A549 treated with Mapracorat at 1 μM for 4 hours (cell line): ENCODE data around the gene OR51F2. TPM values are rescaled to one million over a fixed set of nuclear protein-coding genes. Genes with fewer than 3 reads are reported as not detected.

Source experiments
- total RNA-seq: library from RNA; stranded (reverse); fragments of 200-300 nt; extraction: Qiagen RNA extraction; gene quantifications from 5 replicates; pipeline ENCODE4 v1.2.3, GENCODE V29; 2022

The OR51F2 gene, protein sequence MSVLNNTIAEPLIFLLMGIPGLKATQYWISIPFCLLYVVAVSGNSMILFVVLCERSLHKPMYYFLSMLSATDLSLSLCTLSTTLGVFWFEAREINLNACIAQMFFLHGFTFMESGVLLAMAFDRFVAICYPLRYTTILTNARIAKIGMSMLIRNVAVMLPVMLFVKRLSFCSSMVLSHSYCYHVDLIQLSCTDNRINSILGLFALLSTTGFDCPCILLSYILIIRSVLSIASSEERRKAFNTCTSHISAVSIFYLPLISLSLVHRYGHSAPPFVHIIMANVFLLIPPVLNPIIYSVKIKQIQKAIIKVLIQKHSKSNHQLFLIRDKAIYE
- not detected in 5 replicates for total RNA-seq

DNA sequence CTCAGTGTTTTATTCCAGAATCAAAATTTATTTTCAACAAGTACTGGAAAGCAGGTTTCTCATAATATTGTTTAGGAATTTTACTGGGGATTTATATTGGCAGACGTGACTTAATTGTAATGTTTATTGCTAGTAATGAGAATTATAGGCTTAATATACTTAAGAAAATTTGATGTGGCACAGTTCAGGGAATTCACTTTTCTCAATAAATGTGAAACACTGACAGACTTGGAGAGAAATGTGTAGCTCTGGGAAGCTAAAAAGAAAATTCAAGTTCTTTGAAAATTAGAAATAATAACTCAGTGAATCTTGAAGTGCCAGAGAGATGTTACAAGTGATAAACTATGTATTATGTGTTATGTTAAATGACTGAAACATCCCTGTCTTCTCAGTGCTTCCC is at the start of gene OR51F2:
TSS of gene OR51F2 (plus strand) at position 301 of the 400 bp plus-strand sequence. CDS start 101 bp downstream, outside the sequence.

DNA sequence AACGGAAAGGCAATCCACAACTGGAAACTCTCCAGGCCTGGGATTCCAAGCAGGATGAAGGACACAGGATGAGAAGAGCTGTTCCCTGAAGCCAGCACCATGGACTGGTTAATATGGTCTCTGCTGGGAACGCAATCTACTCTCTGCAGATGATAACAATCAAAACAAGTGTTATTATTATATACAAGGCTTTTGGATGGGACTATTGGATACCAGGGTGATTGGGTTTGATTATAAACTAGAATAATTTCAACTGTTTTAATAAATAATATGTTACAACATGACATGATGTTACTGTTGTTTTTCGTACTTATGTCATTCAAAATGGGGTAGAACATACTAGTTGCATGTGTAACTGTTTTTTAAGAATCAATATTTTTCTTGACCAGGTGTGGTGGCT is 16.8 kb upstream of the OR51F2 start, which contains the start of gene OR52R1:
TSS of gene OR52R1 (minus strand) at position 101 of the 400 bp plus-strand sequence. CDS start at position 101, 0 bp downstream.

DNA sequence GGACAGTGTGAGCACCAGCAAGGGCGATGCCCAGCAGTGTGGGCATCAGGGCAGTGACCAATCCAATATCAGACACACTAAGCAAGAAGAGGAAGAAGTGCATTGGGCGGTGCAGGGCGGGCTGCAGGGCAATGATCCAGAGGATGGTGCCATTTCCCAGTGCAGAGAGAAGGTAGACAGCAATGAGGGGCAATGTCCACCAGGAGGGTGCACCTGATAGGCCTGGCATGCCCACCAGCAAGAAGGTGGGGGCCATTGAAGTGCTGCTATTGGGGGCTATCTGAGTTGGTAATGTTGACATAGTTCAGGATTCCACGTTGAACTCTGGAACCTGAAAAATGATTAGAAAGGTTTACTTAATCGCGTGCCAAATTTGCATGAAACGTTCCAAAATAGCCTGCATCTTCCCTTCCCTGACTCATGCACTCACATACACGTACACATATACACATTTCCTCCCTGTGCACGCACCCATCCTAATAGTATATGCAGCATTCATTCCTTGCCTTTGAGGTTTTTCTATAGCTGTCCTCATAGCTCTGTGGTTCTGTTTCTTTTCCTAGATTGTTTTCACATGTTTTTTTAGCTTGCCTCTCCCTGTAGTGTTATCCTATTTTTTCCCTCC is 27.9 kb downstream of the OR51F2 start, which contains the start of gene OR51S1:
TSS of gene OR51S1 (minus strand) at position 301 of the 625 bp plus-strand sequence. CDS start at position 301, 0 bp downstream.

Other genes starting within 250 kb of the OR51F2 start
- gene OR52I2, start 239.6 kb upstream of the OR51F2 start, total RNA-seq: not detected in 5 replicates
- not detected in 5 replicates for gene OR52I1, start 227.3 kb upstream of the OR51F2 start, total RNA-seq
- gene TRIM68, start 213.1 kb upstream of the OR51F2 start, total RNA-seq: 8.1 to 10.4 TPM (median 9.9 TPM) in 5 replicates
- not detected in 5 replicates for gene OR51D1, start 183.8 kb upstream of the OR51F2 start, total RNA-seq
- gene OR51E1, start 177.3 kb upstream of the OR51F2 start, total RNA-seq: not detected in 5 replicates
- gene OR51E2, start 123.5 kb upstream of the OR51F2 start, total RNA-seq: not detected in 5 replicates
- gene MMP26, start 116.5 kb upstream of the OR51F2 start, total RNA-seq: not detected in 5 replicates
- gene OR51F1, start 51.4 kb upstream of the OR51F2 start, total RNA-seq: not detected in 5 replicates
- not detected in 5 replicates for gene OR52R1, start 16.9 kb upstream of the OR51F2 start, total RNA-seq
- not detected in 5 replicates for gene OR51S1, start 27.9 kb downstream of the OR51F2 start, total RNA-seq
- gene OR51T1, start 60.6 kb downstream of the OR51F2 start, total RNA-seq: not detected in 5 replicates
- gene OR51A7, start 82.5 kb downstream of the OR51F2 start, total RNA-seq: not detected in 5 replicates
- not detected in 5 replicates for gene OR51G2, start 98.0 kb downstream of the OR51F2 start, total RNA-seq
- not detected in 5 replicates for gene OR51G1, start 103.0 kb downstream of the OR51F2 start, total RNA-seq
- gene OR51A4, start 126.3 kb downstream of the OR51F2 start, total RNA-seq: not detected in 5 replicates
- not detected in 5 replicates for gene OR51A2, start 134.4 kb downstream of the OR51F2 start, total RNA-seq
- not detected in 5 replicates for gene OR51L1, start 173.5 kb downstream of the OR51F2 start, total RNA-seq
- not detected in 5 replicates for gene OR52J3, start 225.2 kb downstream of the OR51F2 start, total RNA-seq
- gene OR52E2, start 238.3 kb downstream of the OR51F2 start, total RNA-seq: not detected in 5 replicates
- gene OR52E1, start 248.3 kb downstream of the OR51F2 start, total RNA-seq: not detected in 5 replicates